ENCODE measurements around the gene DOCK8.

Gene DOCK8

DNA sequence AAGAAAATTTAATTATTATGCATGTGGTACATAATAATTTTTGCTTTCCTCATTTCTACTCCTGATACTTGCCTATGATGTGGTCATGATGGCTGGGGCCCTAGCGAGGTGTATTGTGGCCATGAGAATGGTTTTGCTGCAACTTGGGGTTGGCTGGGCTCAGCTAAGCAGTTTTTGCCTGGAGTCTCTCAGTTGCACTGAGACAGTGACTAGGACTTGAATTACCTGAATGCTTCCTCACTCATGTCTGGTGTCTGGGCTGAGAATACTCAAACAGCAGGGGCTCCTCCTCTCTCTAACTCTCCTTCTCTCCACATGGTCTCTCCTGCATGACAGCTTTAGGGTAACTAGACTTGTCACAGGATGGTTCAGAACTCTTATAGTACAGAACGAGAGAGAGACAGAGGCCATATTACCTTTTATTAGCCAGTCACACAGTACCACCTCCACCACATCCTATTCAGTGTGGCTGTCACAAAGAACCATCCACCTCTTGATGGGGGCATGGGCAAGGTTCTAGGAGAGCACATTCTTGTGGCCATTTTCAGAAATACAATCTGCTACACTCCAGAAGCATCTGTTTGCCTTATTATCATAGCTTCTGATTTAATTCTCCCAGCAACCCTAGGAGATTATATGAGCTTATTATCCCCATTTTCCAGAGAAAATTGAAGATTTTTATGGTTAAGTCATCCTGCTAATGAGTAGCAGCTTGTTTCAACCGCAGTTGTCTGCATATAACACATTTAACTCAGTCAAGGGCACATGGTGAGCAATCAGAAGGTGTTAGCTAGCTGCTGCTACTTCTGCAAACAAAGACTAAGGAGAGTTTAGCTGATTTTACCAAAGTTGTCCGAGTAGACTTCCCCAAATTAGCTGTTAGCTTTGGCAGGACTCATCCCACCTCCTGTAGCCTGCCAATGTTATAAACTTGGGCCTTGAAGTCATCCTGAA lies 245.1 kb downstream of the DOCK8 start:
- Histone ChIP-seq H3K9me3 (no peaks in the 10 kb centered on the region), H3K4me1 (no peaks in the 10 kb centered on the region), H3K4me3 (ENCODE audit: low read depth, low read length) (no peak overlapping the region), H3K36me3 (no peaks in the 10 kb centered on the region), H3K27me3 (no peaks in the 10 kb centered on the region)
- DNase-seq: no peak
- TF ChIP-seq CTCF (IDR thresholded peaks at IDR 0.05; ENCODE audit: low read depth, low read length): no peak

DNA sequence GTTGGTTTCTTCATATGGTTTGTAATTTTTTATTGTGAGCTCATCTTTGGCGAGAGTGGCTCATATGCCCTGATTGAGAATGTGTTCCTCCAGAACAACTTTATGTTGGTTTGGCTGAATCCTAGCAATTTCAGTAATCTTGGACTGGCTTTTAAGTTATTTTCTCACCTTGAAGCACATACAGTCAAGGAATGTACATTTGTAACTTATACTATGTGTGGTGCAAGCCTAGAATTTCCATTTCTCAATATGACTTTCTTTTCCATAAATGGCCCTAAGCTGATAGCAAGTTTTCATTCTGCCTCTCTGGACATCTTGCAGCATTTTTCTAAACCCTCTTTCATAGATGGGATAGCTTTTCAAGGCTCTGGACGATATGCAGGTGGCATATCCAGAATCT lies 247.5 kb downstream of the DOCK8 start:
- Histone ChIP-seq H3K27me3 (peaks cover 3% of the 10 kb centered on the region; the same call in 1 of the 2 replicates), H3K4me3 (ENCODE audit: low read depth, low read length) (no peak overlapping the region), H3K36me3 (no peaks in the 10 kb centered on the region), H3K9me3 (no peaks in the 10 kb centered on the region), H3K4me1 (no peaks in the 10 kb centered on the region)
- no peak for DNase-seq
- TF ChIP-seq CTCF (IDR thresholded peaks at IDR 0.05; ENCODE audit: low read depth, low read length): no peak

- Histone ChIP-seq H3K4me1 (no peaks in the 10 kb centered on the region), H3K9me3 (no peaks in the 10 kb centered on the region), H3K27me3 (peaks cover 3% of the 10 kb centered on the region; the same call in 1 of the 2 replicates), H3K36me3 (no peaks in the 10 kb centered on the region), H3K4me3 (ENCODE audit: low read depth, low read length) (no peak overlapping the region)
- no peak for DNase-seq
- no peak for TF ChIP-seq CTCF (IDR thresholded peaks at IDR 0.05; ENCODE audit: low read depth, low read length)
Measured at GRCh38 chr9:462606-463005, 247.9 kb downstream of the DOCK8 start.

DNA sequence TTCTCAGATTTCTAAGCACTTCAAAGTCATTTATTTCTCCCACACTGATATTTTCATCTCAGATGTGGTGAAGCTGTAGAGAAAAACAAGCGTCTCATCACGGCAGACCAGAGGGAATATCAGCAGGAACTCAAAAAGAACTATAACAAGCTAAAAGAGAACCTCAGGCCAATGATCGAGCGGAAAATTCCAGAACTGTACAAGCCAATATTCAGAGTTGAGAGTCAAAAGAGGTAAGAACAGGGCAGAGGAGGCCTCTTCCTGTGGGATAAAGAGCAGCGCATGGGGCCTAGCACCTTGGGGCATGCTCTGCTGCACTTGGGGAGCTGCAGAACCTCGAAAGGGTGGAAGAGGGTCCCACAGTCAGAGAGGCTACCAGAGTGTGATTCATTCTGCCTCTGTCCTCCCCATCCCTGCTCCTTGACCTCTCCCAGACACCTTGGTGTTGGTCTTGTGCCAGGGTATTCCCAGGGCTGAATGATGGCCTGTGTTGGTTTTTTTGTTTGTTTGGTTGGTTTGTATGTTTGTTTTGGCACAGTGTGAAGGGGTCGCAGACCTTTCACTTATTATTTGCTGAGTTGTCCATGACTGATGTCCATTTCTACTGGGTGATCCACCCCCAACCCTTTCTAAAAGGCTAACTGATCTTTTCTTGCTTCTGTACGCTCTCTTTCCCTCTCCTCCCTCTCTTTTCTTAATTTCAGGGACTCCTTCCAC lies 248.9 kb downstream of the DOCK8 start:
- DNase-seq: no peak
- Histone ChIP-seq H3K9me3 (no peaks in the 10 kb centered on the region), H3K36me3 (no peaks in the 10 kb centered on the region), H3K27me3 (peaks cover 3% of the 10 kb centered on the region; the same call in 1 of the 2 replicates), H3K4me1 (no peaks in the 10 kb centered on the region), H3K4me3 (ENCODE audit: low read depth, low read length) (no peak overlapping the region)
- TF ChIP-seq CTCF (IDR thresholded peaks at IDR 0.05; ENCODE audit: low read depth, low read length): no peak

GRCh38 chr9:466747-467146 lies 252.1 kb downstream of the DOCK8 start:
- no peak for TF ChIP-seq CTCF (IDR thresholded peaks at IDR 0.05; ENCODE audit: low read depth, low read length)
- Histone ChIP-seq H3K4me1 (no peaks in the 10 kb centered on the region), H3K4me3 (ENCODE audit: low read depth, low read length) (no peak overlapping the region), H3K27me3 (peaks cover 3% of the 10 kb centered on the region; the same call in 1 of the 2 replicates), H3K9me3 (no peaks in the 10 kb centered on the region), H3K36me3 (no peaks in the 10 kb centered on the region)
- no peak for DNase-seq

Data from BE2C (cell line).